Prostate gland (tissue), 2 donors: ENCODE measurements around the gene MAD1L1.

Experiments
- POLR2AphosphoS5 ChIP-seq: sonication (generic); formaldehyde crosslinking; IDR thresholded peaks from one replicate; pipeline ENCODE4 v1.6.1; 2017; ENCODE audit warnings: antibody characterized with exemption
- TF ChIP-seq, protein P1 (sequence below), 4 experiments: fragments of 200-600 bp in 2 of 4; fragments of 450-650 bp in 2 of 4; sonication (generic) in 2 of 4; IDR thresholded peaks; 1 replicate in 3 of 4; 2 replicates in 1 of 4; pipeline ENCODE4 v1.5.1; 2016 to 2019; ENCODE audit warnings: antibody characterized with exemption in 4 of 4, mild to moderate bottlenecking in 2 of 4, moderate library complexity in 2 of 4

DNA sequence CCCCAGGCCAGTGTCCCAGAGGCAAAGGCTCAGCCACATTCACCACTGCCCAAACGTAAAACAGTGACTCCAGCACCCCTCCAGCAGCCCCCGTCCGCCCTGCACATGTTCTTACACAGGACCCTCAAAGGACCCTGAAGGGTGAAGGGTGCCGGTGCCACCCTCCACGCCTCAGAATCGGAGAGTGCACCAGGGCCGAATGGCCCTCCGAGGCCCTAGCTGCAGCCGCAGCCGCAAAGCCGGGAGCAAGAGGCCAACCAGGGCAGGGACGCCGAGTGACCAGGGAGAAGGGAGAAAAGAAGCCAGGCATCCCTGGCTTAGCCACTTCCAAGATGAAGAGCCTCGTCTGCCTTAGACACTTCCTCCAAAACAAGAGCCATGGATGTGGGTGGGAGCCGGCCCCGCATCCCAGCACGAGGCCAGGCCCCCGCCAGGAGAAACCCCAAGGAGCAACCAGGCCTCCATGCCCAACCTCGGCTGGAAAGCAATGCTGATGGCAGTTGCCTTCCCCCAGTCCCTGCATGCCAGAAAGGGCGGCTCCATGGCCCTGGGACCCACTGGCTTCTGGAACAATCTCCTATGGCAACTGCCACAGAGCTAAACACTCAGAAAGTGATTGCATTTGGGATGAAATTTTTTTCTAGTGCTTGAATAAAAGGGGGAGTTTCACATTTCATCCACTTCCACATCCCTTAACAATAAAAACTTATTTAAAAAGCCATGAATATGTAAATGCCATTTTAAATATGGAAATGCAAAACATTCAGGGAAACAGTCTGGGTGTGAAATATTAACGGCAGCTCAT is 92.3 kb downstream of the MAD1L1 start:
- TF ChIP-seq, protein P1, sequence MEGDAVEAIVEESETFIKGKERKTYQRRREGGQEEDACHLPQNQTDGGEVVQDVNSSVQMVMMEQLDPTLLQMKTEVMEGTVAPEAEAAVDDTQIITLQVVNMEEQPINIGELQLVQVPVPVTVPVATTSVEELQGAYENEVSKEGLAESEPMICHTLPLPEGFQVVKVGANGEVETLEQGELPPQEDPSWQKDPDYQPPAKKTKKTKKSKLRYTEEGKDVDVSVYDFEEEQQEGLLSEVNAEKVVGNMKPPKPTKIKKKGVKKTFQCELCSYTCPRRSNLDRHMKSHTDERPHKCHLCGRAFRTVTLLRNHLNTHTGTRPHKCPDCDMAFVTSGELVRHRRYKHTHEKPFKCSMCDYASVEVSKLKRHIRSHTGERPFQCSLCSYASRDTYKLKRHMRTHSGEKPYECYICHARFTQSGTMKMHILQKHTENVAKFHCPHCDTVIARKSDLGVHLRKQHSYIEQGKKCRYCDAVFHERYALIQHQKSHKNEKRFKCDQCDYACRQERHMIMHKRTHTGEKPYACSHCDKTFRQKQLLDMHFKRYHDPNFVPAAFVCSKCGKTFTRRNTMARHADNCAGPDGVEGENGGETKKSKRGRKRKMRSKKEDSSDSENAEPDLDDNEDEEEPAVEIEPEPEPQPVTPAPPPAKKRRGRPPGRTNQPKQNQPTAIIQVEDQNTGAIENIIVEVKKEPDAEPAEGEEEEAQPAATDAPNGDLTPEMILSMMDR (IDR thresholded peaks at IDR 0.05), result no peak
- TF ChIP-seq POLR2AphosphoS5, result no peak
